IgD-negative memory B cell (primary cell): ENCODE results near the gene SHTN1. TPM values are rescaled to one million over a fixed set of nuclear protein-coding genes. Genes with fewer than 3 reads are reported as not detected.

Source experiments
- H3K27ac Mint-ChIP-seq, 3 donors: one replicate each; pipeline ENCODE4 v1.8.0; 2020 to 2022; ENCODE audit warnings: mild to moderate bottlenecking in 3 of 3, mixed read lengths in 3 of 3, moderate library complexity in 1 of 3
- H3K27me3 Mint-ChIP-seq: one replicate; pipeline ENCODE4 v1.8.0; 2021; ENCODE audit warnings: mixed read lengths
- H3K36me3 Mint-ChIP-seq: one replicate; pipeline ENCODE4 v1.8.0; 2020; ENCODE audit warnings: mild to moderate bottlenecking, mixed read lengths
- H3K4me1 Mint-ChIP-seq, 3 donors: one replicate each; pipeline ENCODE4 v1.8.0; 2020 to 2022; ENCODE audit warnings: mixed read lengths in 3 of 3, mild to moderate bottlenecking in 1 of 3
- H3K4me3 Mint-ChIP-seq, 4 donors: one replicate each; pipeline ENCODE4 v1.8.0; 2020 to 2022; ENCODE audit warnings: mild to moderate bottlenecking in 4 of 4, mixed read lengths in 4 of 4, moderate library complexity in 3 of 4
- H3K9me3 Mint-ChIP-seq, 3 donors: one replicate each; pipeline ENCODE4 v1.8.0; 2020 to 2021; ENCODE audit warnings: mixed read lengths in 3 of 3, mild to moderate bottlenecking in 1 of 3
- polyA plus RNA-seq: library from polyadenylated mRNA; unstranded; fragments of 300-500 nt; fragmentation: Illumina TruSeq; gene quantifications from one replicate; pipeline ENCODE4 v1.2.3, GENCODE V29; 2021

The SHTN1 gene
- polyA plus RNA-seq, 1 donor from 2014 or later: 0.04 TPM

DNA sequence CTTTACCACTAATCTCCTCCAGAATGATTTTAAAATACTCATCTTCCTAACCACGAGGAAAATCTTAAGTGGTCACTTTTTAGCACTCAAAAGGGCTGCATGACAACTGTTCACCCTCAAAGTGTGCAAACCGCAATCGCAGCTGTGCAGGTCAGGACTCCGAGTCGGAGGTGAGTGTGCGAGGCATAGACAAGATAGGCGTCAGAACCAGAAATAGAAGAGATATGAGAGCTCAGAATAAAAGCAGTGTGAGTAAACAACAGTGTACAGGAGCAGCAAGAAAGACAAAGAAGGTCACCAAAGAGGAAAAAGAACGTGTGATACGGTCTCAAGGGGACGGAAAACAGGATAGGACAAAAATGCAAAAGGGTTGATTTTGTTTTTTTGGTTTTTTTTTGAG lies 173.2 kb downstream of the SHTN1 start:
- Mint-ChIP-seq H3K4me3 (no peak overlapping the region), H3K27ac (no peak overlapping the region), H3K9me3 (no peaks in the 10 kb centered on the region), H3K27me3 (no peaks in the 10 kb centered on the region), H3K4me1 (no peaks in the 10 kb centered on the region), H3K36me3 (peaks cover 3% of the 10 kb centered on the region)

Other genes starting within 250 kb of the SHTN1 start
- 0.45 TPM for gene ENO4, start 155.7 kb downstream of the SHTN1 start, polyA plus RNA-seq
- not detected for gene VAX1, start 133.1 kb upstream of the SHTN1 start, polyA plus RNA-seq
- not detected for gene KCNK18, start 192.3 kb upstream of the SHTN1 start, polyA plus RNA-seq
- gene SLC18A2, start 235.9 kb upstream of the SHTN1 start, polyA plus RNA-seq: 0.19 TPM